DMS79 (cell line): ENCODE data around the gene OR8B8.
"Not testable (repeated sequence)": the region's sequence is repeated elsewhere in the genome, so short reads cannot be mapped to it uniquely, and the experiment has no call there.

Source experiments
- DNase-seq: peaks from one replicate; lab custom pipeline; 2025; lab: John Stamatoyannopoulos, UW

OR8B8 gene

GRCh38 chr11:124445646-124446150 is at the start of gene OR8B8:
Gene OR8B8 (minus strand): TSS chr11:124445696. CDS start chr11:124441085, 4,611 bp downstream.
- DNase-seq: no peak

- DNase-seq: no peak
These were observed 47.6 kb upstream of the OR8B8 start for GRCh38 chr11:124493016-124493655.

GRCh38 chr11:124483422-124483821 is 37.9 kb upstream of the OR8B8 start:
- no peak for DNase-seq

GRCh38 chr11:124482362-124483147 is 37.1 kb upstream of the OR8B8 start:
- no peak for DNase-seq

GRCh38 chr11:124481365-124482323 is 36.1 kb upstream of the OR8B8 start:
- DNase-seq: no peak

- DNase-seq: no peak
These were observed 34.1 kb upstream of the OR8B8 start for GRCh38 chr11:124479561-124479960.

- DNase-seq: no peak
These were observed 29.8 kb upstream of the OR8B8 start for GRCh38 chr11:124475265-124475664.

GRCh38 chr11:124474779-124475178 is 29.3 kb upstream of the OR8B8 start:
- no peak for DNase-seq

- no peak for DNase-seq
These were observed 28.6 kb upstream of the OR8B8 start for GRCh38 chr11:124474079-124474478.

- DNase-seq: no peak
These were observed 28.0 kb upstream of the OR8B8 start for GRCh38 chr11:124473476-124473875.

GRCh38 chr11:124470561-124471227 is 25.2 kb upstream of the OR8B8 start:
- DNase-seq: no peak

GRCh38 chr11:124467381-124467927 is 22.0 kb upstream of the OR8B8 start:
- no peak for DNase-seq

GRCh38 chr11:124465368-124465767 is 19.9 kb upstream of the OR8B8 start:
- no peak for DNase-seq

- DNase-seq: no peak
These were observed 18.5 kb upstream of the OR8B8 start for GRCh38 chr11:124463990-124464389.

GRCh38 chr11:124463324-124463723 is 17.8 kb upstream of the OR8B8 start:
- no peak for DNase-seq

GRCh38 chr11:124460459-124460858 is 15.0 kb upstream of the OR8B8 start:
- DNase-seq: no peak

- DNase-seq: not testable (repeated sequence)
These were observed 13.9 kb upstream of the OR8B8 start for GRCh38 chr11:124459379-124459778.

- no peak for DNase-seq
These were observed 9.1 kb upstream of the OR8B8 start for GRCh38 chr11:124454552-124454951.

GRCh38 chr11:124446916-124447315 is 1.4 kb upstream of the OR8B8 start:
- DNase-seq: no peak

GRCh38 chr11:124442847-124443246 is 2.6 kb downstream of the OR8B8 start:
- no peak for DNase-seq

GRCh38 chr11:124442442-124442841 is 3.1 kb downstream of the OR8B8 start:
- DNase-seq: no peak
